ENCODE data around the gene CCP110. TPM values are rescaled to one million over a fixed set of nuclear protein-coding genes. Genes with fewer than 3 reads are reported as not detected.
A peak's percentile ranks its signal among the peaks of the same experiment; 100 is the strongest.

Gene CCP110
- total RNA-seq, 1 experiment from 2014 or later = 6.4 TPM

DNA sequence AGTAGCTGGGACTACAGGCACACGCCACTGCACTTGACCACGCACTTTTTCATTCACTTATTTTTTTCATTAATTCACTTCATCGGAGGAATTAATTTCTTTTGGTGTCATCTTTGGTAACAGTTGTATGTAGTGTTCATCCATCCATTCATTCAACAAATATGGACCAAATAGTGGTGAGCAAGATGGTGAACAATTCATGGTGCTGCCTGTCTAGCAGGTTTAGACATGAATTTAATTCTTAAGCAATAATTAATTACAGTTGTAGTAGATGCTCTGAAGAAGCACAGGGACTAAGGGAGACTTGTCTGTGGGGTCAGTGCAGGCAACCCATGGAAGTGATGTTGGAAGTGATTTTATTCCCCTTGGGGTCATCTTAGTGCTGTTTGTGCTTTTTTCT is 24.3 kb upstream of the CCP110 start:
- H3K4me3 ChIP-seq (ENCODE audit: insufficient read depth, low read depth, low read length) = no peak overlapping the region
- DNase-seq = no peak
- H3K36me3 ChIP-seq (replicated peaks; ENCODE audit: control insufficient read depth, insufficient read depth, low read length) = peaks cover 7% of the 10 kb centered on the region
- no peaks in the 10 kb centered on the region for H3K27me3 ChIP-seq (ENCODE audit: control insufficient read depth, insufficient read depth, low read length)

DNA sequence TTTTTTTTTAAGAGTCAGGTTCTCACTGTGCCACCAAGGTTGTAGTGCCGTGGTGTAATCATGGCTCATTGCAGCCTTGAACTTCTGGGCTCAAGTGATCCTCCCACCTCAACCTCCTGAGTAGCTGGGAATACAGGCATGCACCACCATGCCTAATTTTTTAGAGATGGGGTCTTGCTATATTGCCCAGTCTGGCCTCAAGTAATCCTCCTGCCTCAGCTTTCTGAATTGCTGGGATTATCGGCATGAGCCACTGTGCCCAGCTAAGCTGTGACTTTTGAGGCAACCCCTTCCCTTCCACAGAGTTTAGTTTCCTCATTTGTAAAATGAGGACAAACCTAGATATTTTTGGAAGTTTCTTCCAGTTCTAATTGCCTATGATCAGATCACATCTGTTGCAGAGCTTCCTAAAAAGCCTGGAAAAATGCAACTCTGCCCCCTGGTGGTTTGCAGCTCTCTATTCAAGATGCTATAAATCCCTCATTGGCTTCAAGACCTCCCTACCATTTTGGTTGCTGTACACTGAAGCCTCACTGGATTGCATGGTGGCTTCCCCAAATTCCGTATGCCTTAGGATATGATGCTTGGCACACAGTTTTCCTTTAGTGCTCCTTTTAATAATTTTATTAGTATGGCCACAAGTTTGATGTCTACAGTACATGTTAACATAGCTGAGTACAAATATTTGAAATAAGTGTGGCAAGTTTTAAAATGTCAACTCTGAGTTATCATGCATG is 21.2 kb upstream of the CCP110 start:
- Histone ChIP-seq H3K27me3 (ENCODE audit: control insufficient read depth, insufficient read depth, low read length) (no peaks in the 10 kb centered on the region), H3K36me3 (replicated peaks; ENCODE audit: control insufficient read depth, insufficient read depth, low read length) (peaks cover 11% of the 10 kb centered on the region), H3K4me3 (ENCODE audit: insufficient read depth, low read depth, low read length) (no peak overlapping the region)
- DNase-seq = peak; percentile 41

DNA sequence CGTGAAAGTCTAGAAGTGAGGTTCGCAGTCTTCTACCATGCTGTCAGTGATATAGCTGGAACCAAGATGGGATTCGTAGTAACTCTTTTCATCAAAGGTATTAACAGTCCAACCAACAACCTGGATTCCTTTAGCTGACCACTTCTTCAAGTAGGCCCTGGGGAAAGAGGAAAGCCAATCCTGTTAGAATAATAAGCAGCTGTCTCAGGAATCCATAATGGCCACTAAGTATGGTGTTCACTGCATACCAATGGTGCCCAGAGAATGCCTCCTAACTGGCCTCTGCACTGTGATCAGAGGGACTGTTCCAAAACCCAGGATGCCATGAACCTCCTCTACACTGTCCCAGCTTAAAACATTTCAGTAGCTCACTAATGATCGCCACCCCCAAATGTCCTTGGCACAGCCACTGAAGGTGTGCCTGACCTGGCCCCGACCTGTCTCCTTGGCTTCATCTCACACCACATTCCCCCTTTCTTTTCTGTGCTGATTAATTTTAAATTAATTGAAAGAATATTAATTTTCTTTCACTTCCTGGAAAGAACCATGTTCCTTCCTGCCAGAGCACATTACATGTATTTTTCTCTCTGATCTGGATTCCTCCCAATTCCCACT is 20.2 kb upstream of the CCP110 start:
- H3K36me3 ChIP-seq (replicated peaks; ENCODE audit: control insufficient read depth, insufficient read depth, low read length) = peaks cover 14% of the 10 kb centered on the region
- no peak overlapping the region for H3K4me3 ChIP-seq (ENCODE audit: insufficient read depth, low read depth, low read length)
- no peak for DNase-seq
- no peaks in the 10 kb centered on the region for H3K27me3 ChIP-seq (ENCODE audit: control insufficient read depth, insufficient read depth, low read length)

DNA sequence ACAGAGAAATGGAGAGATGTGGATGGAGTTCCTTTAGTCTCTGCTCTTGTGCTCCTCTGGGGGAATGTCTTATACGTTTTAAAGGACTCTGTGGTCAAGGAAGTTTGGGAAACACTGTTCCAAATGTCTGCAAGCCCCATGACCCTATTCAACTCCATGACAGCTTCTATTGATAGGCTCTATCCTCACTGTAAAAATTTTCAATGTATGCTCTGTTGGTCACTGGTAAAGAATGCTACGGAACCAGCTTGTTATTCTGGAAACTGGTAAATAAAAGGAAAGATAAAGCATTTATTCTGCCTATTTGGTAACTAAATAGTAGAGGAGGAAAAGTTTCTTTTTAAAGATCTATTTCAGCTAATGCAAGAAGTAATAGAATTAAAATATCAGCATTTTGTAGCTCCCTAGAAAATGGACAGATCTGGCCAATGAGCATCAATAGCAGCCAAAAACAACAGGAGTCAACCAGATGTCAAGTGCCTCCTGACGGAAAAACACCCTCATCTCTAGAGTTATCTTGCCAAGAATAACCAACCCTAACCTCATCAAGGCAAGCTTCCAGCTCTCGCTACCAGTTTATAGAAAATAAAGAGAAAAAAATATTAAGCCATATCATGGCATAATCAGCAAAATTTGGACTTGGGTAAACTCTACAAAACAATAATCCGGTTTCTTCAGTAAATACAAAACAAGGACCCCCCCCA is 18.0 kb upstream of the CCP110 start:
- no peak for DNase-seq
- no peak overlapping the region for H3K4me3 ChIP-seq (ENCODE audit: insufficient read depth, low read depth, low read length)
- H3K27me3 ChIP-seq (ENCODE audit: control insufficient read depth, insufficient read depth, low read length) = no peaks in the 10 kb centered on the region
- H3K36me3 ChIP-seq (replicated peaks; ENCODE audit: control insufficient read depth, insufficient read depth, low read length) = peaks cover 16% of the 10 kb centered on the region

DNA sequence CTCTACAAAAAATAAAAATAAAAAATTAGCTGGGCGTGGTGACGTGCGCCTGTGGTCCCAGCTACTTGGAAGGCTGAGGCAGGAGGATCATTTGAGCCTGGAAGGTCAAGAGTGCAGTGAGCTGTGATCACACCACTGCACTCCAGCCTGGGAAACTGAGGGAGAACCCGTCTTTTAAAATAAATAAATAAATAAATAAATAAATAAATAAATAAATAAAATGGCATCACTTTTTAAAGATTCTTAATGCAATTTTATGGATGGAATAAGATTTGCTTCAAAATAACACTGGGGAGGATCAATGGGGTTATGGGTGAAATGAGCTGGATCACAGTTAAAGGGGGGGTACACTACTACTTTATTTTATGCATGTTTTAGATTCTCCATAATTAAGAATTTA is 16.8 kb upstream of the CCP110 start:
- Histone ChIP-seq H3K4me3 (ENCODE audit: insufficient read depth, low read depth, low read length) (no peak overlapping the region), H3K36me3 (replicated peaks; ENCODE audit: control insufficient read depth, insufficient read depth, low read length) (peaks cover 15% of the 10 kb centered on the region), H3K27me3 (ENCODE audit: control insufficient read depth, insufficient read depth, low read length) (no peaks in the 10 kb centered on the region)
- DNase-seq = no peak

DNA sequence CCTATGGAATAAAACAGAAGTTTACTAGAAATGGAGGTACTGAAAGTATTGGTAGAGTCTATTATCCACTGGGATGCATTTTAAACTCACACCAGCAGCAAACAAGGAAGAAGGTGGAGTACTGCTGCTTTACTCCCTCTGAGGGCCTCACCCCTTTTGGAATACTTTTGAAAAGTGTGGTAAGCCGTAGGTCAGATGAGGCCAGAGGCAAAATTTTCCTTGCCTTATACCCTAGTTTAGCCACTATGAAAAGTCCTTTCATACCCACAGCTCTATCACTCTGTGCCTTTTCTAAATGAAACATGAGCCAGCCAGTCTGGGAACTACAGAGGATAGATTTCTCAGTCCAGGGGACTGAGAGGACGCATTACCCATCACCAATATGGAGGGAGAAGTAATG is 15.9 kb upstream of the CCP110 start:
- no peak for DNase-seq
- peaks cover 13% of the 10 kb centered on the region for H3K36me3 ChIP-seq (replicated peaks; ENCODE audit: control insufficient read depth, insufficient read depth, low read length)
- no peak overlapping the region for H3K4me3 ChIP-seq (ENCODE audit: insufficient read depth, low read depth, low read length)
- no peaks in the 10 kb centered on the region for H3K27me3 ChIP-seq (ENCODE audit: control insufficient read depth, insufficient read depth, low read length)

DNA sequence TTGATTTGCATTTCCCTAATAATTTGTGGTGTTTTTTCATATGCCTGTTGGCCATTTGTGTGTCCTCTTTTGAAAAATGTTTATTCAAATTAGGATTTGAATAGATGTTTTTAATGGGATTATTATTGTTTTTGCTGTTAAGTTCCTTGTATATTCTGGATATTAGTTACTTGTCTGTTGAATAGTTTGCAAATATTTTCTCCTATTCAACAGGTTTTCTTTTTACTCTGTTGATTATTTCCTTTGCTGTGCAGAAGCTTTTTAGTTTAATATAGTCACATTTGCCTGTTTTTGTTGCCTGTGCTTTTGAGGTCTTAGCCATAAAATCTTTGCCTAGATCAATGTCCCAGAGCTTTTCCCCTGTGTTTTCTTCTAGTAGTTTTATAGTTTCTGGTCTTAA is 11.4 kb upstream of the CCP110 start:
- Histone ChIP-seq H3K27me3 (ENCODE audit: control insufficient read depth, insufficient read depth, low read length) (no peaks in the 10 kb centered on the region), H3K4me3 (ENCODE audit: insufficient read depth, low read depth, low read length) (no peak overlapping the region), H3K36me3 (replicated peaks; ENCODE audit: control insufficient read depth, insufficient read depth, low read length) (peaks cover 6% of the 10 kb centered on the region)
- DNase-seq = no peak

DNA sequence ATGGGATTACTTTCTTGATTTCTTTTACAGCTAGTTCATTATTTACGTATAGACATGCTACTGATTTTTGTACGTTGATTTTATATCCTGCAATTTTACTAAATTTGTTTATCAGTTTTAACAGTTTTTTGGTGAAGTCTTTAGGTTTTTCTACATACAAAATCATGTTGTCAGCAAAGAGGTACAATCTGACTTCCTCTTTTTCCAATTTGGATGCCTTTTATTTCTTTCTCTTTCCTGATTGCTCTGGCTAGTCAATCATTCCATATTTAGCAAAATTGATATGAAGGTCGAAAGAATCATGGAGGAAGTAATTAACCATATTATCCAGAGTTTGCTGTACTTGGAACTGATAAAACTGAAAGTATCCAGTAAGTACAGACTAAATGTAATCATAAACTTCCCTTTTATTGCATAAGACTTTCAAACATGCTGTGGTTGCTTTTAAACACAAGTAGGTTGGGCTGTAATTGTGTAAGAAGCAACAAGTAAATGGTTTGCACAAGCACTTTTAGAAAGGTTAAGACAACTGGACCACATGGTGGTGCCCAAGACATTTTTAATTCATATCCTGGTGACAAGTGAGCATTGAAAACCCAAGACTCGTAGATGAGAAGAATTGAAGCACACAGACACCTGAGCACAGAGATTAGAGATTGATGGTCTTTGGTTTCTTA is 10.2 kb upstream of the CCP110 start:
- Histone ChIP-seq H3K27me3 (ENCODE audit: control insufficient read depth, insufficient read depth, low read length) (no peaks in the 10 kb centered on the region), H3K4me3 (ENCODE audit: insufficient read depth, low read depth, low read length) (no peak overlapping the region), H3K36me3 (replicated peaks; ENCODE audit: control insufficient read depth, insufficient read depth, low read length) (peaks cover 1% of the 10 kb centered on the region)
- DNase-seq = no peak

DNA sequence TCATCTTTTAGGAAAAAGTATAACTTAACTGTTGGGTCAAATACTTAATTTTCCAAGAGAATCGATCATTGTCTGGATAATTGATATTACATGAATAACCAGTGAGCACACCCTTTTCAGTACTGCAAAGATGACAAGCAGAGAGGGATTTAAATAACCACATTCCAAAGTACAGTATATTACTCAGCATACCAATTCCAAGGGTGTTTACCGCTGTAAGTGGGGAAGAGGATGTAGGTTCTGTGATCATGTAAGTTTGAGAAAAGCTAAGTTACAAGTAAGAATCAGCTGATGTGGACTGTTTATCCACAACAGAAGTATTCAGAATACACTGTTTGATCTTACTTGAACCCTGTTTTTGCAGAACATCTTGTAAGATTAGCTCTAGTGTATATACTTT is 8.0 kb upstream of the CCP110 start:
- Histone ChIP-seq H3K27me3 (ENCODE audit: control insufficient read depth, insufficient read depth, low read length) (no peaks in the 10 kb centered on the region), H3K4me3 (ENCODE audit: insufficient read depth, low read depth, low read length) (no peak overlapping the region), H3K36me3 (replicated peaks; ENCODE audit: control insufficient read depth, insufficient read depth, low read length) (no peaks in the 10 kb centered on the region; the same call in none of the 2 replicates)
- no peak for DNase-seq

DNA sequence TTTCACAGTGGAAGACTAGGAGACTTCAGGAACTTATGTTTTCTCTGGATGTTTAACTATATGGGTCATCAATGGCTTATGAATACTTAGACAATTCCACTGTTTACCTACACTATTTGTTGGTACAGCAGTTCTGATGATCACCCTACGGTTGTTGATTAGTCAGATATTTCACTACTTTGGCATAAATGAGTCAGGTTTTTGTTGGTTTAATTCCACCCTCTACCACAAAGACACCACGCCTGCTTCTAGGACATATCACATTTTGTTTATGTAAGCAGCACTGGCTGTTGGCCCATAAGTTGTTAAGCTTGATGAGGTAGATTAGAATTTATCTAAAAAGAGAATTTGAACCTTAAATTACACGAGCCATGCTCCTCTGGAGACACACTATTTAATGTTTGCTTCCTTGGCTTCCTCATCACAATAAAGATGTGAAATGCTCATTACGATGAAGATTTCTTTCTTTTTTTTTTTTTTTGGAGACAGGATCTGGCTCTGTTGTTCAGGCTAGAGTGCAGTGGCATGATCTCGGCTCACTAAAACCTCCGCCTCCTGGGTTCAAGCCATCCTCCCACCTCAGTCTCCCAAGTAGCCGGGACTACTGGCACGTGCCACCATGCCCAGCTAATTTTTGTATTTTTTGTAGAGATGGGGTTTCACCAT is 6.2 kb upstream of the CCP110 start:
- Histone ChIP-seq H3K36me3 (replicated peaks; ENCODE audit: control insufficient read depth, insufficient read depth, low read length) (no peaks in the 10 kb centered on the region; the same call in none of the 2 replicates), H3K4me3 (ENCODE audit: insufficient read depth, low read depth, low read length) (no peak overlapping the region), H3K27me3 (ENCODE audit: control insufficient read depth, insufficient read depth, low read length) (no peaks in the 10 kb centered on the region)
- no peak for DNase-seq

DNA sequence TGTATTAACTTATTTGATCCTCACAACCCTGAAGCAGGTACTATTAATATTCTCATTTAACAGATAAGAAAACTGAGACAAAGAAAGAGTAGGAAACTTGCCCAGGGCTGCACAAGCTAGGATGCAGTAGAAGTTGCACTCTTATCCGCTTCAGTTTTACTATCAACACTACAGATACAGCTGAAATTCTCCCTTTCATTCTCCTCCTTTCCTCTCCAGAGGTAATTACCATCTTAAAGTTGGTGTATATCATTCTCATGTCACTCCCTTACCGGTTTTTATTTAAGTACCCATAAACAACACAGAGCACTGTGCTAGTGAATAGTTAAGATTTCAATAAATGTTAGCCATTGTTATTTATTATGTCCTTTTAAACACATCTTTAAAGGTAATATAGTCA is 5.4 kb upstream of the CCP110 start:
- no peak for DNase-seq
- Histone ChIP-seq H3K36me3 (replicated peaks; ENCODE audit: control insufficient read depth, insufficient read depth, low read length) (no peaks in the 10 kb centered on the region; the same call in none of the 2 replicates), H3K27me3 (ENCODE audit: control insufficient read depth, insufficient read depth, low read length) (no peaks in the 10 kb centered on the region), H3K4me3 (ENCODE audit: insufficient read depth, low read depth, low read length) (no peak overlapping the region)

DNA sequence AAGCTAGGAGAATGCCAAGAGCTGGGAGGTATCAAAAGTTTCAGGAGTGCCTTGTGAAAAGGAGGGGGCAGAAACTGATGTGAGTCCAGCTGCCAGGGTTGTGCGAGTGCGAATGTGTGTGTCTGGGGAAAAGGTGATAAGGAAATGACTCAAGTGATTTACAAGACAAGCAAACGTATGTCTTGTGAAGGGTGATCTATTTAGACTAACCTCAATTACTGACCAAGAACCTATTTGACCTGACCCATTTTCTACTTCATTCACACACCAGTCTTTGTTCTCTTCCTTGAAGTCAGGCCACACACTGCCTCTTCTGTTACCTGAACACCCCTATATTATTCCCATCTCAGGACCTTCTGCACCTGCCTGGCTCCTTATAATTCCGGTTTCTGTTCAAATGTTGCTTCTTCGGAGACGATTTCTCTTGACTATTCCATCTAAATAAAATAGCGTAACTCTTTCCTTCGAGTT is 2.8 kb upstream of the CCP110 start:
- peak overlapping the region; percentile 86 for H3K4me3 ChIP-seq (ENCODE audit: insufficient read depth, low read depth, low read length)
- no peaks in the 10 kb centered on the region for H3K27me3 ChIP-seq (ENCODE audit: control insufficient read depth, insufficient read depth, low read length)
- no peak for DNase-seq
- no peaks in the 10 kb centered on the region; the same call in none of the 2 replicates for H3K36me3 ChIP-seq (replicated peaks; ENCODE audit: control insufficient read depth, insufficient read depth, low read length)

DNA sequence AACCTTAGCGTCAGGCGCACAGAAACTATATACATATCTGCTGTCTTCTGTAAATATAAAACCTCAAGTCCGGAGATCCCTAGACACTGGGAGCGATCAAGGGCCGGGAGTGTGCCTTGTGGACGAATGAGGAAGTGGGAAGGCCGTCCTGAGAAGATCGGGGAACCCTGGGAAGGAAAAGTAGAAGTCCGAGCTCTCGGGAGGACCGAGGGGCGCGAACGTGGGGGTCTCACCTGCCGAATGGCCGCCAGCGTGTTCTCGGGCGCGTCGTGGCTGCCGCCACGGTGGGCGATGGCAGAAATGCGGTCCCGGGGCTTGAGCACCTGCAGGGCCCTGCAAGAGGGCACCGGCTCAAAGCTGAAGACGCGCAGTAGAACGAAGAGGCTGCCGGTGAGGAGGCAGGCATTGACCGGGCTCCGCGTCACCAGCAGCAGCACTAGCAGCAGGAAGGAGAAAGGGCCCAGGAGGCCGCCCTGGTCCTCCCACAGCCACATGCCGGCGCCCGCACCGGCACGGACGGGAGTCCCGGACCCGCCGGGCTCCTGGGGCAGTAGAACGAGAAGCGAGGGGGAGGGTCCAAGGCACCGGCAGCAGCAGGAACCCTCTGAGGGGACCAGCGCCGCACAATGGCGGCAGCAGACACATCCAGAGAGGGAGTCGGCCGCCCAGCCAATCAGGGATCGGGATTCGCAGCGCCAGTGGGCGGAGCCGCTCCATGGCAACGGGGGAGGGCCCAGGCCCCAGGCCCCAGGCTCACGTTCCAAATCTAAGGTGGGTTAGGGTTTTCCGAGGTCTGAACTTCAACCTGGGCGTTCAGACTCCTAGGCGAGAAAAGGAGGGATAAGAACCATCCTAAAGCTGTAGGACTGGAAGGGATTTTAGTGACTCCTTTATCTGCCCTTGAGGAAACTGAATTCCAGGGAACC is 2.0 kb upstream of the CCP110 start, which contains the start of gene GDE1:
Gene GDE1, minus strand, starts transcription at position 628 of the 926 bp plus-strand sequence. Its CDS starts 134 bp downstream, at position 494.
- H3K36me3 ChIP-seq (replicated peaks; ENCODE audit: control insufficient read depth, insufficient read depth, low read length) = no peaks in the 10 kb centered on the region; the same call in none of the 2 replicates
- H3K4me3 ChIP-seq (ENCODE audit: insufficient read depth, low read depth, low read length) = peak within 1 kb of the TSS; percentile 86
- peak; percentile 96 for DNase-seq
- no peaks in the 10 kb centered on the region for H3K27me3 ChIP-seq (ENCODE audit: control insufficient read depth, insufficient read depth, low read length)

Data from H7 (cell line).